CD4-positive, alpha-beta T cell treated with Interleukin-17A for 4 hours (primary cell): ENCODE results near the gene SPPL3.
A peak's percentile ranks its signal among the peaks of the same experiment; 100 is the strongest.
"Not testable (repeated sequence)": the region's sequence is repeated elsewhere in the genome, so short reads cannot be mapped to it uniquely, and the experiment has no call there.

ENCODE experiments used
- DNase-seq: peaks from one replicate; pipeline ENCODE4 v3.0.0-alpha.2; 2020; ENCODE audit warnings: mixed read lengths

SPPL3 gene

DNA sequence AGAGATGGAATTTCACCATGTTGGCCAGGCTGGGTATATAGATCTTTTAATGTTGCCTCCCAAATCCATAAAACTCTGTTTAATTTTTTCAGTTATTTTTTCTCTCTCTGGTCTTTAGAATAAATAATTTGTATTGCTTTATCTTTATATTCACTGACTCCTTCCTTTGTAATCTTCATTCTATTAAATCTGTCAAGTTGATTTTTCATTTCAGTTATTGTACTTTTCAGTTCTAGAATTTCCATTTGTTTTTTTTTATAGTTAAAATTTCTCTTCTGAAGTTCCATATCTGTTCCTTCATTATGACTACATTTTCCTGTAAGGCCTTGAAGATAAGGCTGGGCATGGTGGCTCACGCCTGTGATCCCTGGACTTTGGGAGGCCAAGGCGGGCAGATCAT, 13.6 kb upstream of the SPPL3 start:
- no peak for DNase-seq

DNA sequence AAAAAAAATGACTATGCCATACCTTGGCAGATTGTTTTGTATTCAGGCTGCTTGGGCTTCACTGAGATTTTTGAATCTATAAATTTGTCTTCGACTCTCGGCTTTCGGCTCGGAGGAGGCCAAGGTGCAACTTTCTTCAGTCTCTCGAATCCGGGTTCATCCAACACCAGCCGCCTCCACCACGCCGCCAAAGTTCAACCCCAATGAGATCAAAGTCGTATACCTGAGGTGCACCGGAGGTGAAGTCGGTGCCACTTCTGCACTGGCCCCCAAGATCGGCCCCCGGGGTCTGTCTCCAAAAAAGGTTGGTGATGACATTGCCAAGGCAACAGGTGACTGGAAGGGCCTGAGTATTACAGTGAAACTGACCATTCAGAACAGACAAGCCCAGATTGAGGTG, 12.4 kb upstream of the SPPL3 start:
- DNase-seq: no peak

DNA sequence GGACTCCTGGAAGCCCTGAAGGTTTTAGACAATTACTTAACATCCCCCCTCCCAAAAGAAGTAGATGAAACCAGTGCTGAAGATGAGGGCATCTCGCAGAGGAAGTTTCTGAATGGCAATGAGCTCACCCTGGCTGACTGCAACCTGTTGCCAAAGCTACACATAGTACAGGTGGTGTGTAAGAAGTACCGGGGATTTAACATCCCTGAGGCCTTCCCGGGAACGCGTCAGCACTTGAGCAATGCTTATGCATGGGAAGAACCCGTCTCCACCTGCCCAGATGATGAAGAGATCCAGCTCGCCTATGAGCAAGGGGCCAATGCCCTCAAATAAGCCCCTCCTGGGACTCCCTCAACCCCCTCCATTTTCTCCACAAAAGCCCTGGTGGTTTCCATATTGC, 10.6 kb upstream of the SPPL3 start:
- no peak for DNase-seq

DNA sequence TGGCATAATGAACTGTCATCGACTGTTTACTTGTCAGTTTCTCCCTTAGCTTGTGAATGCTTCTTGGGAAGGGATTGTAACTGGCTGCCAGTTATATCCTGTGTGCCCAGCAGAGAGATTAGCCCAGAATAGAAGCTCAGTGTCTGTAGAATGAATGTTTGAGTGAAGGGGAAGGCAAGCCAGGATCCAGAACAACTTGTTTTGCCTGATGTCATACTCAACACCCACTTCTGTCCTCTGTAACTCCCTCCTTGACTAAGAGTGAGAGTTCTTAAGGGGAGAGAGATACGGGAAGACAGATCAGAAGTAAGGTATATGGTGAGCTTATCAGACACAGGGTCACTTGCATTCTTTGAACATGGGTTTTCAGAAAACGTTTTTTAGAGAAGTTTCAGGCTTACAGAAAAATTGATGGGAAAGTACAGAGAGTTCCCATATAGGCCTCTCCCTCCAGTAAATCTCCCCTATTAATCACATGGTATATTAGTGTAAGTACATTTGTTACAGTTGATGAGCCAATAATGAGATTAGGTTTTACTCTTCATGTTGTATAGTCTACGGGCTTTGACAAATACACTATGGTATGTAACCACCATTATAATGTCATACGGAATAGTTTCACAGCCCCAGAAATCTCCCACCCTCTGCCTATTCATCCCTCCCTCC, 5.6 kb upstream of the SPPL3 start:
- no peak for DNase-seq

GRCh38 chr12:120905856-120906384, 1.8 kb upstream of the SPPL3 start:
- no peak for DNase-seq

DNA sequence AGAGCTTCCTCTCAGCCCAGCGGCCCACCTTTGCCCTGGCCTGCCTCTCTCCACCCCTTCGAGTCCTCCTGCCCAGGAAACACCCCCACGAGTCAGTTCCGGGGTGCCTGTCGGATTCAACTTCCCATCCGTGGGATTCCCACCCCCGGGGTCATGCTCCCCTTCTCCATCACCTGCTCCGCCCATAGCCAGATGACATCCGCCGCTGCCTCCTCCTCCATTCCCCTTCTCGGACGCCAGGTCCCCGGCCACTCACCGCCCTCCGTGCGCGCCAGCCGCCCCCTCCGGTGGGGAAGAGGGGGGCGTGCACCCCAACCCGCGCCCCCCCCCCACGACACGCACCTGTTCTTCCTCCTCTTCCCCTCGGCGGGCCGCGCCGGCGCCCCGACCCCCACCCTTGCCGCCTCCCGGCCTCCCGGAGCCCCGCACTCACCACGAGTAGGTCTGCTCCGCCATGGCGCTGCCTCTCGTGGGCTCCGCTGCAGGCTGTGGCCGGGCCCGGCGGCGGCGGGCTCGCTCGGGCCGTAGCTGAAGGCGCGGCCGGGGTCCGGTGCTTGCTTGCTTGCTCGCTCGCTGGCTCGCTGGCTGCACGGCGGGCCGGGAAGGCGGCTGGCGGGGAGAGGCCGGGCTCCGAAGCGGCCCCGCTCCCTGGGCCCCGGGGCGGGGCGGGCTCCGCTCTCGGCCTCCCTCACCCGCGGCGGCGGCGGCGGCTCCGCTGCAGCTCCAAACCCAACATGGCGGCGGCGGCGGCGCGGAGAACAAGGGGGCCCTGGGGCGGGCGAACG, 554 bp downstream of the SPPL3 start:
- peak; percentile 76 for DNase-seq

GRCh38 chr12:120902846-120903411, 1.2 kb downstream of the SPPL3 start:
- DNase-seq: no peak

DNA sequence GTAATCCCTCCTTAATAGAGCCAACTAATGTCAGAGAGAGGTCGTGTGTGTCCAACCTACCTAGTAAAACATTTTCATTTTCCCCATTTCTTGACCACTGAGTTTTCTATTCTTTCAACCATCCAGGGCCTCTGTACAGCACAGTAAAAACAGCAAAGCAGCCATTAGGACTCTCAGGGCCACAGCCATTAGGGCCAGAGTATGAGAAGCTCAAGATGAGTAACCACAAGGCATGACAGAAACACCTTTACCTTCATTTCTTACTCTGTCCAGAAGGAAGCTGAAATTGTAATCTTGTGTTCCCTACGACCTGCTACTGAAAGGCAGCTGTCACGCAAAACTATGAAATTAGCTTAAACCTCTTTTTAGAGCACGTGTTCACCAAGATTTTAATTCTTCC, 2.3 kb downstream of the SPPL3 start:
- DNase-seq: no peak

DNA sequence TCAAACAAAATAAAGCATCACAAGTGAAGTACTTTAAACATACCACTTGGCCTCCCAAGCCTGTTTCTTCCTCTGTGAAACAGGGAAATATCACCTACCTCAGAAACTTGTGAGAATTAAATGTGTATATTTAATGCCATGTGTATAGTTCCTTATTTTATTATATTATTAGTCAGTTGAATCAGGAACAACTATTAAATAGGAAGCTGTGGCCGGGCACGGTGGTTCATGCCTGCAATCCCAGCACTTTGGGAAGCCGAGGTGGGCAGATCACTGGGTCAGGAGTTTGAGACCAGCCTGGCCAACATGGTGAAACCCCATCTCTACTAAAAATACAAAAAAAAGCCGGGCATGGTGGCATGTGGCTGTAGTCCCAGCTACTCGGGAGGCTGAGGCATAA, 3.1 kb downstream of the SPPL3 start:
- not testable (repeated sequence) for DNase-seq

GRCh38 chr12:120895532-120895931, 8.6 kb downstream of the SPPL3 start:
- no peak for DNase-seq

DNA sequence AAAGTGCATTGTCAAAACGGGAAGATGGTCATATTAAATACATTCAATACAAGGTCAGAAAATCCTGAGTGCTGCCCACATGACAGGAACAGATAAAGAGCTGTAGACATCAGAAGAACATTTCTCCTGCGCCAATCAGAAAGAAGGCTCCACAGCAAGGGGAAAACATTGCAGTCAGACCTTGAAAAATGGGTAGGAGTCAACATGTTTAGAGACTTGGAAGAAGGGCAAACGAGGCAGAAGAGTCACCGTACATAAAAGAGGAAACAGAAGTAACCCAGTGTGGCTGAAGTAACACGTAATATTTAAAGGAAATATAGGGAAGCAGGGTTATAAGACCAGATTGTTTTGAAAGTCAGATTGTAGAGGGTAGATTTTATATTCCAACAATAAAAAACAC, 11.9 kb downstream of the SPPL3 start:
- no peak for DNase-seq

DNA sequence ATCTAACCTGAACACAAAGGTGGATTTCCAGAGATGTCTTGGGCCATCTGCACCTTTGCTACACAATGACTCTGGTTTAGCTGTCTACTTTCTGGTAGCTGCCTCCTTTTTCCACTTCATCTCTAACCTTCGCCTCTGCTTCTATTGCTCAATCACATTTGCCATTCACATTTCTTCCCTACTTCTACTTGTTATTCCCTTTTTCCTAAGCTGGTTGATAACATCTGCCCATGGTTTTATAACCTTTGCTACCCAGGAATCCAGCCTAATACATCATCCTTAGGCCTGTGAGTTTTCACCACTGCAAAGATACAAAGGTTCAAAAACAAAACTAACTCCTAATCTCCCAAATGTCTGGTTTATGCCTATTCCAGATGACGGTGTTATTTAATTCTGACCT, 13.2 kb downstream of the SPPL3 start:
- DNase-seq: no peak

- DNase-seq: peak; percentile 38
Measured at GRCh38 chr12:120887253-120888043, 16.7 kb downstream of the SPPL3 start.

DNA sequence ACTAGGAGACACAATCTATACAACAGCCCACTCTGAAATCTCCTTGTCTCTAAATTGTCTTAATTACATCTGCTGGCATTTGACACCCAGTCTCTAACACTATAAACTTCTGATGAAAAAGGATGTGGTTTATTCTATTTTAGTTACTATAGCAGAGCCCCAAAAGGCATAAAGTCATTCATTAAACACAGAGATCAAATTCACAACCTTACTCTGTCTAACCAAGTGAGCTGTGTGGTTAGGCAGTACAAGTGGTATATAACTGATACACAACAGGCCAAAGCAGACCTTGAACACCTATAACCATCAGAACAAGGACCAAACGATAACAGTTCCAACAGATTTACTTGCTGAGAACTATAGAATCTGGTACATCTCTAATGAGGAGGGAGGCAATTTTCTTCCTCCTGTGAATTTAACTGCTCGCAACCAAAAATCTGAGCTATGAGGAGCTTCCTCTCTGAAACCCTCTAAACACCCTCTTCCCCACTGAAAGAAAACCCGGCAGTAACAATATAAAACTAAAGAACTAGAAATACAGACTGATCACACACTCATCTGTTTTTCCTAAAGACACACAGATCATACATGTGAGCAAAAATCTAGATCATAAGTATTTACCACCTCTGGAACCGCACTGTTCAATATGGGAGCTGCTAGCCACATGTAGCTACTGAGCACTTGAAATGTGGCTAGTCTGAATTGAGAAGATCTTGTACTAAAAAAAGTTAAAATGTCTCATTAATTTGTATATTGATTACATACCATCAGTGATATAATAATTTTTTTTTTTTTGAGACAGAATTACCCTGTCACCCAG, 17.7 kb downstream of the SPPL3 start:
- no peak for DNase-seq

- no peak for DNase-seq
Measured at GRCh38 chr12:120885521-120885920, 18.6 kb downstream of the SPPL3 start.

- no peak for DNase-seq
Measured at GRCh38 chr12:120884644-120885043, 19.5 kb downstream of the SPPL3 start.

DNA sequence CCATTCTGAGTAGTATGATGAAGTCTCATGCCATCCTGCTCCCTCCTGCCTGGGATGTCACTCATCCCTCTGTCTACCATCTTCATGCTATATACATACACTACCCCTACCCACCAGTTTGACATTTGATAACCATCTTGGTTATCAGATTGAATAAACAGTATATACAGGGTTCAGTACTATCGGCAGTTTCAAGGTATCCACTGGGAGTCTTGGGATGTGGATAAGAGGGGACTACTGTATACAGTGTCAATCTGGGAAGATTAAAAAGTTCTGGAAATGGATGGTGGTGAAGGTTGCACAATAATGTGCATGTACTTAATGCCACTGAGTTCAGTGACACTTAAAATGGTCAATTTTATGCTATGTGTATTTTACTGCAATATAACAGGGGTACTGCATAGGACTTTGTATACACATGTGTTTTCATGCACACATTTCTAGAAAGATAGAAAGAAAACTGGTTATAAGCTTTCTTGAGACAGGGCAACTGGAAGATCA, 22.1 kb downstream of the SPPL3 start:
- no peak for DNase-seq

DNA sequence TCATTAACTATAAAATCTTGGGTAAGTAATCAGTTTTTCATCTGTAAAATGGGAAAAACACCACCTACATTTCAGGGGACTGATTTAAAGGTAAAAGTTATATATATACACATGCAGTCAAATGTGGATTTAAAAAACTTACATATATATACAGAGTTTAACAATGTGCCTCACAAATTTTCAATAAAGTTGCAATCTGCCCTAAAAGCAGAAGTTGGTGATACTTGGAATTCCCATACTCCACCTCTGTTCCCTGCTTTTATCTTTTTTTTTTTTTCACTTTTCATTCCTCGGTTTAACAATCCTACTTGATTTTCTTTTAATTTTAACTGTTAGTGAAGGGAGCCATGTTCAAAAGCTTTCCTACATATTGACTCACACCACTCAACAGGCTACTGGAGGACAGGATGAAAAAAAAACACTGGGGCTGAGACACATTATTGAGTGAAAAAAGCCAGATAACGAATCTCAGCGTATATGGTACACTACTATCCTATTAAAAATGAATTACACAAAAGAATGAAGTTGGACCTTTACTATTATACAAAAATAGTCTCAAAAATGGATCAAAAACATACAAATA, 24.3 kb downstream of the SPPL3 start:
- DNase-seq: no peak

- no peak for DNase-seq
Measured at GRCh38 chr12:120879102-120879501, 25.1 kb downstream of the SPPL3 start.

DNA sequence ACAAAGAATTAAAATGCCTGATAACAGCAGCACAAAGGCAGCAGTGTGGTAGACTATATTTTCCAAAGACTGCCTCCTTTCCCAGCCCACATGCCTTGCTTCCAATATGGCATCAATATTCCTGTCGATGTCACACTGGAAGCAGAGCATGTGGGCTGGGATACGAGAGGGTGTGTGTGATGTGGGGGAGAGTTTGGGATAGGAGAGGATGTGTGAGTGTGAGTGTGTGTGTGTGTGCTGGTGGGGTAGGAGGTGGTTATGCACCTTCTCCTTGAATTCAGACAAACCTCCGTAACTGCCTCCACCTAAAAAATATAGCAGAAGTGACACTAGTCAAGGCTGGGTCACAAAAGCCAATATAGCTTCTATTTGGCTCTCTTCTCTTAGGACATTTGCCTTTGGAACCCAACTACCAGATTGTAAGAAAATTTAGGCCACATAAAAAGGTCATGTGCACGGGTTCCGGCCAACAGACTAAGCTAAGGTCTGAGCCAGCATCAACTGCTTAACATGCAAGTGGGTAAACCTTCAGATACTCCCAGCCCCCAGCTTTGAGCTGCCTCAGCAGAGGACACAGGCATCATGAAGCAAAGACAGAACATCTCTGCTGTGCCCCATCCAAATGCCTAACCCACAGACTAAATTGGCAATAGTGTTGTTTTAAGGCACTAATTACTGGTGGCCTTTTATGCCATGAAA, 29.5 kb downstream of the SPPL3 start:
- DNase-seq: no peak

DNA sequence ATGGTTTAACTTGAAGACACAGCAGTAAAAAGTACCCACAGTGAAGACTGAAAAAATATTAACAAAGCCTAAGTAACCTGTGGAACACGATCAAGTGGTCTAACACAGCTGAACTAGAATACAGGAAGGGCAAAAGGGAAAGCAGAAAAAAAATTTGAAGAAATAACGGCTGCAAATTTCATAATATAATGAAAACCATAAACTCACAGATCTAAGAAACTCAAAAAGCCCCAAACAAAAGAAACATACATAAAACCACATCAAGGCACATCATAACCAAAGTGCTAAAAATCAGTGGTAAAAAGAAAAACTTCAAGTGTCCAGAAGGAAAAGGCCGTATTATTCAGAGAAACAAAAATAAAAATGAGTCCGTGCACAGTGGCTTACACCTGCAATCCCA, 30.9 kb downstream of the SPPL3 start:
- no peak for DNase-seq
